ENCODE results near the gene SPATA17.
"Not testable (repeated sequence)": the region's sequence is repeated elsewhere in the genome, so short reads cannot be mapped to it uniquely, and the experiment has no call there.

SPATA17 gene

GRCh38 chr1:217630711-217631591 is at the start of gene SPATA17, which contains the start of gene GPATCH2:
Gene SPATA17 (plus strand): TSS chr1:217631344. CDS start chr1:217631379, 35 bp downstream.
Gene GPATCH2 (minus strand): TSS chr1:217631090. CDS start chr1:217630971, 119 bp downstream.
- DNase-seq = peak; percentile 73

- not testable (repeated sequence) for DNase-seq
Measured at GRCh38 chr1:217584286-217584811, 46.8 kb upstream of the SPATA17 start.

- DNase-seq = no peak
Measured at GRCh38 chr1:217585577-217585976, 45.6 kb upstream of the SPATA17 start.

DNA sequence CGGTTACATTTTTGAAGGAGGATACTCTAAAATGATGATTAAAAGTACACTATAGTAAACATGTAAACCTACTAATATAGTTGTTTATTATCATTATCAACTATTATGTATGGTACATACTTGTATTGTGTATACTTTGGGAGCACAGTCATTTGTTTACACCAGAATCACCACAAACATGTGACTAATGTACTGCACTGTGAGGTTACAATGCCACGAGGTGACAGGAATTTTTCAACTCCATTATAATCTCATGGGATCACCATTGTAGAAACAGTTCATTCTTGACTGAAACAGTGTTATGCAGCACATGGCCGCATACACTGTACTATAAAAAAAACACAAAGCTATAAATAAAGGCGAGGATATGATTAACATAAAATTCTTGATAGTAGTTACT is 44.6 kb upstream of the SPATA17 start:
- no peak for DNase-seq

GRCh38 chr1:217590598-217590997 is 40.5 kb upstream of the SPATA17 start:
- DNase-seq = no peak

DNA sequence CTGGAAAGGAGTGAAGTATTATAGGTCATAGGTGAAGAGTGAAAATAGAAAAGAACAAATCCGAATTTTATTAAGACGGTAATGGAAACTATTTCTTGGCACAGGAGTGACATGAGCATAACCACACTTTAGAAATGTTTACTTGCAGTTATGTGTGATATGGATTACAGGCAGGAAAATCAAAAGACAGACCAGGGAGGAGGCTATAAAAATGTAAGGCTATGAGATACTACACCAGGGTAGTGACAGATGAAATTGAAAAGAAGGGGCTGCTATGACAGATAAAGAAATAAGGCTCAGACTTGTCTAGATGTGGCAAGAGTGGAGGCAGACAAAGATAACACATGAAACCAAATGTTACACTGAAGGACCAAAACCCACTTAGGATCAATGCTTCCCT is 32.0 kb upstream of the SPATA17 start:
- DNase-seq = no peak

DNA sequence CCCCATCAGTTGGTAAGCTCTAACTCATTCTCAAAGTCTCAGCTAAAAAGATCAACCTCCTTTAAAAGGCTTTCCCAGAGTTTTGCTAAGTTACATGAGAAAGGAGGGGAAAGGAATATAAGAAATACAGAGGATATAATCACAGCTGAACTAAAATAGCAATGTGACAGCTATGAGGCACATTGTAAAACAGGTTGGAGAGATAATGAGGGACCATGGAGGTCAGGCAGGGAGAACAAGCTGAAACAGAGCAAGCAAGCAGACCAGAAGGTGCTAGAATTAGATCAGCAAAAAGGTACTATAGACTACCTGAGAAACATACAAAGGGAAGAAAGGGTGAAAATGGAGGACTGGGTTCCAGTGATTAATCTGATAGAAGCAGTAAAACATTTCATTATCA is 28.8 kb upstream of the SPATA17 start:
- no peak for DNase-seq

DNA sequence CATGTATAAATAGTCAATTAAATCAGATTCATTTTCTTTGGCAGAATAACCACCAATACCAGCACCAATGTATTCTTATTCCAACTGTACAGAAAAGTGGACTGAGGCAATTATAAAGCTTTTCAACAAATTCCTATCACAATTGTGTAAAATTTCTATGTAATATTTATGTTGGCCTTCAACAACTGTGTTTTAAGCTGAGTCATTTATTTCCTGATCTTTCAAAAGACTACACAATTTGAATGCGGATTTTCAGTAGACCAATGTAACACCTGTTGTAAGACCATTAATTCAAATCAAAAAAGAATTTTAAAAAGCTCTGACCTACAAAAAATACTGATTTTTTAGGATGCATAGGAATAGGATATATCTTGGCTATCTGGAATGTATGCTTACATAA is 25.8 kb upstream of the SPATA17 start:
- DNase-seq = no peak

GRCh38 chr1:217614200-217614712 is 16.9 kb upstream of the SPATA17 start:
- no peak for DNase-seq

DNA sequence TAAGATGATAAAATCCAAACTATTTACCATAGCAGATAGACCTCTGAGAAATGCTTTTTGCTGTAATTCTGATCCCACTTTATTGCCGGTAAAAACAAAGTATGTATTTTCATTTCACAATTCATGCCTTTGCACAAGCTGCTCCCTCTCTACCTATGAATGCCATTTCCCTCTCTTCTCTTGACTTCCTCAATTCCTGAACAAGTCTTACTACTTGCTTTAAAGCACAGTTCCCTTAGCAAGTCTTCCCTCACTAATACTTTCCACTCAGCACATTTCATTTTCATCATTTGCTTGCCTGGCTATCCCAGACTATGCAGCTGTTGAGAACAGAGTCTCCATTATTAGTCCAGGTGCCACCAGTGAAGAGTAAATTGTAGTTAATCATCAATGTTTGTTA is 14.0 kb upstream of the SPATA17 start:
- no peak for DNase-seq

- no peak for DNase-seq
Measured at GRCh38 chr1:217620814-217621213, 10.3 kb upstream of the SPATA17 start.

- DNase-seq = no peak
Measured at GRCh38 chr1:217622042-217622441, 9.1 kb upstream of the SPATA17 start.

DNA sequence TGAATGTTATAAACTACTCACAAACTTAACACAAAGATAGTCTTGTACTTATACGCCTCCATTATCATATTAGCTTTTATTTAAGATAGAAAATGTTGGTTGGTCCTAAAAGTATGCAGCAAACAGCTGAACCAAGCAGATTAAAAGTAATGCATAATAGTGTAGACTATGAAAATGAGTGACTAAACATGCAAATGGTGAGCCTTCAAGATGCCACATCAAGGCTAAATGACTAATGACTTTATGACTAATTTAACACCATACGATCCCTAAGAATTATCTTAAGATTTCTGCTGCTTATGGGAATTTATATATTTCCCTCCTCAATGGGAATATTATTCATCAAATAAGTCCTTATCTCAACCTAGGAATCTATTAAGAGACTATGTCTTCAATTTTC is 4.8 kb upstream of the SPATA17 start:
- DNase-seq = no peak

GRCh38 chr1:217627431-217627830 is 3.7 kb upstream of the SPATA17 start:
- DNase-seq = no peak

GRCh38 chr1:217642455-217642854 is 11.3 kb downstream of the SPATA17 start:
- no peak for DNase-seq

GRCh38 chr1:217647791-217648190 is 16.6 kb downstream of the SPATA17 start:
- no peak for DNase-seq

GRCh38 chr1:217650674-217651073 is 19.5 kb downstream of the SPATA17 start:
- DNase-seq = no peak

GRCh38 chr1:217660353-217661062 is 29.4 kb downstream of the SPATA17 start:
- no peak for DNase-seq

- no peak for DNase-seq
Measured at GRCh38 chr1:217661407-217661806, 30.3 kb downstream of the SPATA17 start.

- no peak for DNase-seq
Measured at GRCh38 chr1:217668351-217668940, 37.3 kb downstream of the SPATA17 start.

DNA sequence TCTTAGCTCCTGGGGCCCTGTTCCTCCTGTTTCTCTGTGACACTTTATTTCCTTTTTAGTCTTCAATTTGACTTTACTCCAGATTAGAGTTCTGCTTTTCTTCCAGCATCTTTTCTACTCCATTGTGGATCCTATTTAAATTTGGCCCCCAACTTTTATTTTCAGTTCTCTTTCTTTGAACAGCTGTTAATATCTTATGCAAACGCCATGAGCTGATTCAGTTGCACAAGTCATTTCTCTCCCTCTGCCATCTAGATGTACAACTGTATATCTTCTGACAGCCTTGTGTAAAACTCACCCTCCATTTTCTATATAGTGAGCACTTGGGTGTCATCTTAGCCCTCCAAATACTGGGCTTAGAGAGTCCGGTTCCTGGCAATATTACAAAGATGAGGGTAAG is 42.2 kb downstream of the SPATA17 start:
- DNase-seq = no peak

GRCh38 chr1:217674028-217674729 is 43.0 kb downstream of the SPATA17 start:
- no peak for DNase-seq

DNA sequence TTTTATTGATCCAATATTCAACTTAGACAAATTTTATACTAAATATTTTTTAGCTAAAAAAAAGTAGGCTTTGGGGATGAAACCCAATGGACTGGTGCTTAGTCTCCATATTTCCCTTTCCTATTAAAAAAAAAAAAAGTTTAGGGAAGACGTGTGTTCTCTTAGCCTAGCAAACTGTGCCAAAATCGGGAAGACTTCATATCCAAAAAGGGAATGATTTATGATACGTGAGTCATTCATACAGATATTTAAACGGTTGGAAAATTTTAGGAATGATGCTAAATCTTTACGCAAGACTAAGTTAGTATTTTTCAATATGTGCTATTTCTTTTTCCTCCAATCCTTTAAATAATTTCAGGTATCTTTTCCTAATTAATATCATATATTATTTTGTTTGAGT is 50.7 kb downstream of the SPATA17 start:
- no peak for DNase-seq

Data from activated T-cell treated with anti-CD3 and anti-CD28 coated beads, Interleukin-2, amount 50 U/mL, for 1 hour (primary cell).